HG03521 (cell line): ENCODE measurements around the gene PDCD7.
"Not testable (repeated sequence)": the region's sequence is repeated elsewhere in the genome, so short reads cannot be mapped to it uniquely, and the experiment has no call there.

Experiments used
- ATAC-seq: cut with Tn5 transposase; IDR thresholded peaks from one replicate; pipeline ENCODE4 v1.9.1; 2021; ENCODE audit warnings: mild to moderate bottlenecking, moderate library complexity; ENCODE audit not compliant: unreplicated experiment

The PDCD7 gene

GRCh38 chr15:65132878-65133547 lies 595 bp downstream of the PDCD7 start:
- peak; percentile 53 for ATAC-seq

GRCh38 chr15:65130941-65131340 lies 2.7 kb downstream of the PDCD7 start:
- no peak for ATAC-seq

GRCh38 chr15:65115542-65115941 lies 18.1 kb downstream of the PDCD7 start:
- ATAC-seq: no peak

DNA sequence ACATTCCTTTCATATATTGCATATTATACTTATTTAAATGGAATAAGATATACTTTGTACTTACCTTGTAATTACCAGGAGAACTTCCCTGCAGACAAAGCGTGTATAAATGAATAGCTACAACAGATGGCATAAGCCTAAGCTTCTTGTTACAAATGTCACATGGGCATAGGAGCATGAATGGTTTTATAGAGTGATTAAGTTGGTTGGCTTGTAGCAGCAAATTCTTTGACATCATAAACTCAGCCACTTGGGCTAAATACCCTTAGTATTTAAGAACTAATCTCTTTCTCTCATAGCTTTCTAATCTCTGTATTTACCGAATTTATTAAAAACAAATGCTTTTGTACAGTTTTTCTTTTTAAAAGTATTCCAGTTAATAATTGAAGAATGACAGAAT lies 18.5 kb downstream of the PDCD7 start, which contains the start of gene UBAP1L:
Gene UBAP1L (minus strand): TSS at position 115 of the 400 bp plus-strand sequence. CDS start 8,985 bp downstream, outside the sequence.
- ATAC-seq: no peak

- no peak for ATAC-seq
These were observed 22.8 kb downstream of the PDCD7 start for GRCh38 chr15:65110676-65111292.

DNA sequence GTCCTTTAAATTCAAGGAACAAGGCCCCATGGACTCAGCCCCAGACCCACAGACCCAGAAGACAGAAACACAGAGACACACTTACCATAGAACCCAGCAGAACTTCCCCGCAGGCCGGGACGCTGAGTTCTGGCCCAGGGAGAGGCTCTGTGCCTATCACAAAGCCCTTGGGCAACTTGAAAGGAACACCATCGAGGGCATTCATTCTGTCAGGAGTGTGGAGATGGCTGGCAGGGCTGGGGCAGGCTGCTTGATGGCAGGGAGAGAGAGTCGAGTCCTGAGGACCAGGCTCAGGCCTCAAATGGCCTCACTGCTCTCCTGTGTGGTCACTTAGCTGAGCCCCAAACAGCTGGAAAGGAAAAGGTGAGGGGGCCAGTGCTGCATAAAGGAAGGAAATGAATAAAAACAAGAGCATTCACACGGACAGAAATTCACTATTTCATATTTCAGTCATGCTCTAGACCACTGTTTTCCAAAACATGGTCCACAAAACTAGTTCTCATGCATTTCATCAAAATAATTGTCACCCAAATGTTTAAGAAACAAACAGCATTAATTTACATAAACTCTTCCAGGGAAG lies 27.5 kb downstream of the PDCD7 start:
- no peak for ATAC-seq

- ATAC-seq: no peak
These were observed 28.6 kb downstream of the PDCD7 start for GRCh38 chr15:65105038-65105437.

- ATAC-seq: no peak
These were observed 30.7 kb downstream of the PDCD7 start for GRCh38 chr15:65102912-65103311.

DNA sequence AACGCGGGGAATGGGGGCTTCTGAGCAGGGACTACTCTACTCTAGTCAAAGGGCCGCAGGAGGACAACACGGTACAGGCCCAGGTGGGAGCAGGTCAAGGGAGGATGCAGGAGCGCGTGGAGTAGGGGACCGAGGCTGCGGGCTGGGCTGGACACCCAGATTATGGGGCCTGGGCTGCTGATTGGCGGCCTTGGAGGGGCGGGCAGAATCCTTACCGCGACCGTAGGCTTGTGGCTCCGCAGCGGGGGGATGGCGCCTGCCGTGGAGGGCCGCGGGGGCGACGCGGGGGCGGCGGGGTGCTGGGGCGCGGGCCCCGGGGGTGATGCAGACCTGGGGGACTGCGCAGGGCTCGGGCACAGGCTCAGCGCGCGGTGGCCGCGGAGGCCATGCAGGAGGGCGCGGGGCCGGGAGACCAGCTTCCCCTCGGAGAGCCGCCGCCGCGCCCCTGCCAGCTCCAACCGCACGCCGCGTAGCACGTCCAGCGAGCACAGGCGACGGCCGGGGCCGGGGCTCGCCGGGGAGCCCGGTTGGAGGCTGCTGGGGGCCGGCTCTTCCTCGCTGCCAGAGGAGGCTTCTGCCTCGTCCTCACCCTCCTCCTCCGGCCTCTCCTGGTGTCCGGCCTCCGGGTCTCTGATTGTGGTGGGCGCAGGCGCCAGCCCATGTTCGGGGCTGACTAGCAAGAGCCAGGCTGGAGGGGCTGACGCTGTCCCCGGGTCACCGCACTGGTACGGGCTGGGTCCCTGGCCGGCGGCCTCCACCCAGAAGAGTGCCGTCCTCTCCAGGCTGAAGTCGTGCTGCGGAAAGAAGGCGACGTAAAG lies 31.5 kb downstream of the PDCD7 start:
- ATAC-seq: no peak

DNA sequence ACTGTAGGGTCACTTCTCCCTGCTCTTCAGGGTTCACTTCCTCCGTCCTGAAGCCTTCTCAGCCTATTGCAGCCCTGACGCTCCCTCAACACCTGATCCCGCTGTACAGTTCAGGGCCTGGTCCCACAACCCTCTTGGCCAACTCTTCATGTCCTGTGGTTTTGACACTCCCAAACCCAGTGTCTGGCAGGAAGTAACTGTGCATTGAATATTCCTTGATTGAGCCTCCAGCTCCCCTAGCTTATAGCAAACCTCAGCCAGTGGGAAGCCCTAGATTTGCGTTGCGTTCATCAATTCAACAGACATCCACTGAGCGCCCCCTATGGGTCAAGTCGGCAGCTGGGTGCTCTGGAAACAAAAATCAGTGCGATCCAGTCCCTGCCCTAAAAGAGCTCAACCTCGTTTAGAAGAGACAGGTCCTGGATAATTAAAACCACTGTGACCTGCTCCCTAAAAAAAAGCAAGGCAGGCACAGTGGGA lies 32.2 kb downstream of the PDCD7 start:
- ATAC-seq: no peak

DNA sequence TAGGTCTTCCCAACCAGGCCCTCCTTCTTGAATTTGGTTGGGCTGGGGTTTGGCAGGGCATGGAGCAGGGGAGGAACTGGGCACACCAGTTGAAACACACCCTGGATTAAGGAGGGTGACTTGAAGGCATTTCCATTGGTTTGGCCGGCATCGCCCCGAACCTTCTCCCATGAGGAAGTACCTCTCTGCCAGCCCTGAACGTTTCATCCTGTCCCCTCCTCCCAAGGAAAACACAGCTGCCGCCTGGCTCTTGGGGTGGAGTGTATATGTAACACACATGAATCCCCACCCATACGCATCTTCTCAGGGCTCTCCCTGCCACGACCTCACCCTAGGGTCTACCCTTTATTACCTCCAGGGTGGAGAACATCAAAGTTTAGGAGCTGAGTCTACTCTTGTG lies 33.2 kb downstream of the PDCD7 start:
- ATAC-seq: no peak

DNA sequence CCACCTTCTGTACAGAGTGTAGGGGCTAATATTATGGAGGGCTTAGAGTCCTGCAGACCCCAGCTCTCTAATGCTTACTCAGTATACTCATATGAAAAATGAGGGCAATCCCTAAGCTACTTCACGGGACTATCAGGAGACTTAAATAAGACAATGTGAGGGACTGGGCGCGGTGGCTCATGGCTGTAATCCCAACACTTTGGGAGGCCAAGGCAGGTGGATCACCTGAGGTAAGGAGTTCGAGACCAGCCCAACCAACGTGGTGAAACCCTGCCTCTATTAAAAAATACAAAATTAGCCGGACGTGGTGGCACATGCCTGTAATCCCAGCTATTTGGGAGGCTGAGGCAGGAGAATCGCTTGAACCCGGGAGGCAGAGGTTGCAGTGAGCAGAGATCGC lies 33.8 kb downstream of the PDCD7 start:
- ATAC-seq: not testable (repeated sequence)

- ATAC-seq: no peak
These were observed 34.3 kb downstream of the PDCD7 start for GRCh38 chr15:65099336-65099735.

- no peak for ATAC-seq
These were observed 35.9 kb downstream of the PDCD7 start for GRCh38 chr15:65097651-65098263.

- no peak for ATAC-seq
These were observed 36.9 kb downstream of the PDCD7 start for GRCh38 chr15:65096481-65097385.

GRCh38 chr15:65095747-65096104 lies 37.9 kb downstream of the PDCD7 start:
- ATAC-seq: no peak

GRCh38 chr15:65095011-65095746 lies 38.4 kb downstream of the PDCD7 start:
- no peak for ATAC-seq

DNA sequence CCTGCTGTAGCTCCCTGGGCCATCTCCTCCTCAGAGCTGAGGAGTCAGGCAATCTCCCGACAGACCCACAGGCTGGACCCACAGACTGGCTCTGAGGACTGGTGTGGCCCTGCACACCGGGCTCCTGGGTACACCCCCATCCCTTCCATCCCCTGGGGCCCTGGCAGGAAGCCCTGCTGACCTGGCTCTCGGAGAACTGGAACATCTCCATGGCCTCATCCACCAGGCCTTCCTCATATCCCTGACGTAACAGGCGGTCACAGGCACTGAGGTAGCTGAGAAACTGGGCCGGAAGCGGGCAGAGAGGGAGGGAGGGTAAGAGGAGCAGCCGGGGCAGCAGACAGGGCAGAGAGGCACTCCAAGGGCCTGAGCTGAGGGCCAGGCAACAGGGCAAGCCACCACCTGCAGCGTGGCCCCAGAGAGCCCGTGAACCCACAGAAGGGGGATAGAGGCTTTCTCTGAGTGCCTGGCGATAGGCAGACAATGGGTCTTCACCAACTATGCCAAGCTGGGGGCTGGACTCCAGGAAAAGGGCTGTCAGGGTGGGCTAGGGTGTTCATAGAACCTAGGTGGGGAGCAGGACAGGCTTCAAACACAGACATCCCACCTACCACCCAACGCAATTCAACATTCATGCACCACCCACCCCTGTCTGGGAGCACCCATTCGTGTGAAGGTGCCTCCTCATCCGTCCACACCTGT lies 39.2 kb downstream of the PDCD7 start:
- ATAC-seq: no peak

DNA sequence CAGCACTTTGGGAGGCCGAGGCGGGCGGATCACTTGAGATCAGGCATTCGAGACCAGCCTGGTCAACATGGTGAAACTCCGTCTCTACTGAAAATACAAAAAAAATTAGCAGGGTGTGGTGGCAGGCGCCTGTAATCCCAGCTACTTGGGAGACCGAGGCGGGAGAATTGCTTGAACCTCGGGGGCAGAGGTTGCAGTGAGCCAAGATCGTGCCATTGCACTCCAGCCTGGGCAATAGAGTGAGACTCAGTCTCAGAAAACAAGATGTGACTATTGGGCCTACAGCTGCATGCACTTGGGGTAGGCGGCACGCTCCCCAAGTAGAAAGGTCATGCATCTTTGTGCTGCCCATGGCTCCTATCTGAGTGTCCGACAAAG lies 39.8 kb downstream of the PDCD7 start:
- ATAC-seq: not testable (repeated sequence)
